Measurements from ENCODE around the gene CHIT1.

GRCh38 chr1:203252678-203253077 lies 23.2 kb upstream of the CHIT1 start:
- TF ChIP-seq CTCF (IDR thresholded peaks at IDR 0.05) (no peak), POLR2A (IDR thresholded peaks at IDR 0.05) (no peak)

Measured in uterus (tissue), 2 donors.